ENCODE measurements around the gene NOPCHAP1.

Gene NOPCHAP1

DNA sequence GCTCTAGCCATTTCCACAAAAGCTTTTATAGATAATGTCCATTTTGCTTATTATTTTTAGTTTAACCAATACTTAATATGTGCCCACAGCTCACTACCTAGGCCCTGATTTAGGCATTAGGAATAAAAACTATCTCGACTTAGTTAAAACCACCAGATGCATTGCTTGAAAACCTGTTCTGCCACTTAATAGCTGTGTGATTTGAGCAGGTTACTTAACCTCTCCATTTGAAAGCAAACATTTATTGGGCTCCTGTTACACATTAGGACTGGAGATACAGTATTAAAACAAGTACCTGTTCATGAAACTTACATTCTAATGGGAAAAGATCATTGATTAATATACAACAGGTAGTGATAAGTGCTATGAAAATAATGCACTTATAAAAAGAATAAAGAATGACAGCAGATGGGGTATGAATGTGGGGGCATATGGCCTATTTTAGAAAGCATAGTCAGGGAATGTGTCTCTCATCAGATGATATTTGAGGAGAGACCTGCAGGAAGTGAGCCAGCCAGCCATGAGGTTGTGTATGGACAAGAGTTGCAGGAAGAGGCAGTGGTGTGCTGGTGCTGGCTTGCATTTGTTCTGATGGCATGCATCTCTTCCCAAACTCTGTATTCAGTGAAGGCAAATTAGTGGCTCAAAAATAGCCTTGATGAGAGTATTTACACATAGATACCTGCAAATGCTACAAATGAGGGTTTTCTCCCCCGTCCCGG lies 34.3 kb downstream of the NOPCHAP1 start:
- no peak for DNase-seq (ENCODE audit: low spot score)
- no peak for FAIRE-seq

- DNase-seq (ENCODE audit: low spot score): no peak
- no peak for FAIRE-seq
These were observed 38.8 kb downstream of the NOPCHAP1 start for GRCh38 chr12:105024928-105025327.

- FAIRE-seq (no peak), DNase-seq (ENCODE audit: low spot score) (no peak)
These were observed 39.8 kb downstream of the NOPCHAP1 start for GRCh38 chr12:105025890-105026289.

DNA sequence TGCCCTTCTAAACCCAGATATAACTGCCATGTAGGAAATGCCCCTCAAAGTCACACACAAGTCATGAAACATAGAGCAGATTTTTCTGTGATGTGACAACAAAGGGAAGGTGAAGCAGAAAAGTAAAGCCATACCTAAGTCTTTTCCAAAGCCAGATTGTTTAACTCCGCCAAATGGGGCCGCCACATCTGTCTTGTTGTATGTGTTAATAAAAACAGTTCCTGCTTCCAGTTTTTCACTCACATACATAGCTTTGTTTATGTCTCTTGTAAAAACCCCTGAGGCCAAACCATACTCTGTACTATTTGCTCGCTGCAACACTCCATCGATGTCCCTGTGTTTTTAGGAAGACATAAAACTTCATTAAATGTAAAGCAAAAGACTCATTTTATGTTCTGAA lies 40.3 kb downstream of the NOPCHAP1 start:
- FAIRE-seq (no peak), DNase-seq (ENCODE audit: low spot score) (no peak)

- no peak for DNase-seq (ENCODE audit: low spot score)
These were observed 45.0 kb downstream of the NOPCHAP1 start for GRCh38 chr12:105030820-105031807.

GRCh38 chr12:105032703-105033357 lies 46.7 kb downstream of the NOPCHAP1 start:
- DNase-seq (ENCODE audit: low spot score): no peak
- no peak for FAIRE-seq

More at GRCh38 chr12:105030820-105031807, 45.0 kb downstream of the NOPCHAP1 start:
- FAIRE-seq: no peak

DNA sequence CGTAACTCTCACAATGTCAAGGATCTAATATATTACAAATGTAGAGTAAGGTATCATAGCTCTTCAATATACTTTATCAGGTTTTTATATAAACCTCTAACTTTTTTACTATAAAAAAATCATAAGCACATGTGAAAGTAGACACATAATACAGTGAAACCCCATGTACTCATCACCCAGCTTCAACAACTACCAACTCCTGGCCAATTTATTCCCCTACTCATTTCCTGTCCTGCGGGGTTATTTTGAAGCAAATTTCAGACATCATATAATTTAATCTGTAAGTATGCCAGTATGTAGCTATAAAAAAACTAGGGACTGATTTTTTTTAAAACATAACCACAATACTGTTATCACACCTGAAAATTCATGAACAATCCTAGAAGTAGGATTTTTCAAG lies 47.7 kb downstream of the NOPCHAP1 start:
- DNase-seq (ENCODE audit: low spot score) (no peak), FAIRE-seq (no peak)
